HG03025 (cell line): Measurements from ENCODE around the gene GP1BB.

ENCODE experiments used
- ATAC-seq: cut with Tn5 transposase; IDR thresholded peaks from one replicate; pipeline ENCODE4 v1.9.1; 2021; ENCODE audit warnings: mild to moderate bottlenecking, moderate library complexity; ENCODE audit not compliant: unreplicated experiment, low FRiP score

The GP1BB gene

GRCh38 chr22:19764299-19764593, 40.9 kb downstream of the GP1BB start:
- ATAC-seq = no peak

- no peak for ATAC-seq
These were observed 41.5 kb downstream of the GP1BB start for GRCh38 chr22:19764636-19765476.

DNA sequence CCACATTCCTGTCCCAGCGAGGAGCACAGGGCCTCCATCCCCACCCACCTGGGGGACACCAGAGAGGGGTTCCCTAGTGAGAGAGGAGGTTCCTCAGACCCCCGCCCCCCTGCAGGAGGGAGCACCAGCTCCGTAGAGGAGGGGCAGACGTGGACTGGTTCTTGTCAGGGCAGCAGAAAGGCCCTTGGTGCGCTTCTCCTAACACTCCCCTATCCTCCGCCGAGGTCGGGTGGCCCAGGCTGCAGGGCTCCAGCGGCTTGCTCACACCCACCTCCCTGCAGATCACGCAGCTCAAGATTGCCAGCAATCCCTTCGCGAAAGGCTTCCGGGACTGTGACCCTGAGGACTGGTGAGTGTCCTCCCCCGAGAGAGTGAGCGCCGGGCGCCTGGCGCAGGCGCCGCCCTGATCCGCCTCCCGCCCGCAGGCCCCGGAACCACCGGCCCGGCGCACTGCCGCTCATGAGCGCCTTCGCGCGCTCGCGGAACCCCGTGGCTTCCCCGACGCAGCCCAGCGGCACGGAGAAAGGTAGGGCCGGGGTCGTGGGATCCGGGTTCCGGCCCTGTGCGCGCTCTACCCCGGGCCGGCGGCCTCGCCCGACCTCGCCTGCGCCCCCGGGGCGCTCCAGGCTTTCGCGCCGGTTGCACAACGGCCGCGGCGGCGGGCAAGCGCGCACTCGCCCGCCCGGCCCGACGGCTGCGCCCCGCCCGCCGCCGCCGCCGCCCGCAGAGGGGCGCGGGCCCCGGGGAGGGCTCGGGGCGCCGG, 42.3 kb downstream of the GP1BB start:
- ATAC-seq = no peak

- ATAC-seq = no peak
These were observed 42.8 kb downstream of the GP1BB start for GRCh38 chr22:19766240-19766510.

- ATAC-seq = no peak
These were observed 43.4 kb downstream of the GP1BB start for GRCh38 chr22:19766511-19767426.

DNA sequence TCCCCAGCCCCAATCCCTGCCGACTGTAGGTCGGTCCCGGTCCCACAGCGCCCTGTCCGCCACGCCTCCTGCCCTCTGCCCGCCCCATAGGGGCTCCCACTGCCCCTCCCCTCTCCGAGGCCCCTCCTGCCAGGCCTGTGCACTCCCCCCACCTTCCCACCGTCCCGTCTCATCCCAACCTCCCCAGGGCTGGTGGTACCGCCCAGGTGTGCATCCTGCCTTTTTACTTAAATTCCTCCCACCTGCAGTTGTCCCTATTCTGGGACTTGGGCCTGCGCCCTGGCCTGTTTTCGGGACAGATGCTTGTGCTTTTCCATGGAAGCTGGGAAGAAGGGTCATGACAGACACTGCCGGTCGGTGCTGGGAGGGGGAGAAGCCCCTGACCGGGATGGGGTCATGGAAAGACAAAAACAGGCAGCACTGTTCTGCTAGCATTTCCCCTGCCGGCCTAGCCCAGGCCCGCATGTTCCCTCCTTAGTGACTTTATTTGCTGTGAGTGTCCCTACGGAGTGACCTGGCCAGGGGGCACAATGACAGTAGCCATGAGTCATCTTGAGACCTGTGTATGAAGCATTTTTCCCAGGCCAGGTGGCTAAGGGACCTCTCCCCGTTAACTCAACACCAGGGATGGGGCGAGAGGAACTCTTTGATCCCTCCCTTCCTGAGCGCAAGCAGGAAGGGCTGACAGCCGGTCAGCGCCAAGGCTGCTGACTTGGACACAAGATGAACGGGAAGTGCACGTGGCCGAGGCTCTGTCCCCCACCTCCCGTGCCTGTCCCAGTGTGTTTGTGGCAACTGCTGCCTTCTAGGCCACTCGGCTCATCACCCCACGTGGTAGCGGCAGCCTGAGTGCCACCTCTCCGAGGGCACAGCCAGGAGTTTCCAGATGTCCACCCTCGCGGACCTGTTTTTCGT, 44.3 kb downstream of the GP1BB start:
- no peak for ATAC-seq

DNA sequence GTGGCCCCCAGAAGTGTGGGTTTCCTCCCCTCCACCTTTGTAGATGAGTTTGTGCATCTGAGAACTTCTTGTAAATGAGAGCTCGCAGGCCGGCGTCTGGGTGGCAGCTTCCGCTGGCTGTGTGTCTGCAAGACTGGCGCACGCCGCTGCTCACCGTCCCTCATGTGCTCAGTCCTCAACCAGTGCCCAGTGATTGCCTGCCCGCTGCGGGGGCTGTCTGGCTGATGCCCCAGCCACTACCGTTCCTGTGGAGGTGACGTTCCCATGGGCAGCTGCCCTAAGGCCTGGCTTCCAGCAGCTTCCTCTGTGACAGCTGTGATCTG, 46.0 kb downstream of the GP1BB start:
- no peak for ATAC-seq

DNA sequence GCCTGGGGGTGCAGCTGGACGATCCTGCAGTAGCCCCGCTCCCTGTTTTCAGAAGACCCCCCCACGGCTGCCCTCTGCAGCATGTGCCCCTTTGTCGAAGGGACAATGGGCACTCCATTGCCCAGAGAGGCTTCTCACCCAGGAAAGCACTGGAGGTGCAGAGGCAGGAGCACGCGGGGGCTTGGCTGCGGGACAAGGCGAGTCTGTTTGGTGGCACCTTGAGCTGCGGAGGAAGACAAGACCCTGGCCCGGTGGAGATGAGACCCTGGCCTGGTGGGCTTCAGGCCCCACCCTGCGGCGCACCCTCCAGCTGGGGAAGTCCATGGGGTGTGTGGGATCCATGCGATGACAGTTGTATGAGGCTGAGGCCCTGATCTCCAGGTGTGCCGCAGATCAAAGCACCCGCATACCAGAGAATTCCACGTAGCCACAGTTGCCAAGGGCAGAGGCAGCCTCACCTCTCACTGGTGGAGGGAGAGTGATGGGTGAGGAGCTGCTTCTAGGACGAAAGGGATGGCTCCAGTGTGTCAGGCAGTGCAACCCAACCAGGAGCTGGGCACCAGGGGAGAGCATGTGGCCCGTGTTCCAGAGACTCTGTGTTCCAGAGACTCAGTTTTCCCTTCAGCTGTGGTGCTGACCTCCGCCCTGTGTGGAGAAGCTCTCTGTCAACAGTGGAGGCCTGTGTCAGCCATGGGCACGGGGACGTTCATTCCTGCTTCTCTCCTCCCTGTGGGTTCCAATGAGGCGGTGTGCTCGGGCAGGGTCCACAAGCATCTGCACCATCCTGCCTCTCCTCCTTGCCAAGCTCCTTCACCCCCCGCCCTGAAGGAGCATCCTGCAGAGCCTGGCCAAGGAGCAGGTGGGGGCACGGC, 47.2 kb downstream of the GP1BB start:
- no peak for ATAC-seq

DNA sequence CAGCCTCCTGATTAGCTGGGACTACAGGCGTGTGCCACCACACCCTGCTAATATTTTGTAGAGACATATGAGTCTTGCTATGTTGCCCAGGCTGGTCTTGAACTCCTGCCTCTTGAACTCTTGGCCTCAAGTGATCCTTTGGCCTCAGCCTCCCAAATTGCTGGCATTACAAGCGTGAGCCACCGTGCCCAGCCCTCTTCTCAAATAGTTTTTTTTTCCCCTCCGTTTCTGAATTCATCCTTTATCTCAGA, 49.0 kb downstream of the GP1BB start:
- no peak for ATAC-seq

GRCh38 chr22:19772673-19773469, 49.5 kb downstream of the GP1BB start:
- no peak for ATAC-seq

DNA sequence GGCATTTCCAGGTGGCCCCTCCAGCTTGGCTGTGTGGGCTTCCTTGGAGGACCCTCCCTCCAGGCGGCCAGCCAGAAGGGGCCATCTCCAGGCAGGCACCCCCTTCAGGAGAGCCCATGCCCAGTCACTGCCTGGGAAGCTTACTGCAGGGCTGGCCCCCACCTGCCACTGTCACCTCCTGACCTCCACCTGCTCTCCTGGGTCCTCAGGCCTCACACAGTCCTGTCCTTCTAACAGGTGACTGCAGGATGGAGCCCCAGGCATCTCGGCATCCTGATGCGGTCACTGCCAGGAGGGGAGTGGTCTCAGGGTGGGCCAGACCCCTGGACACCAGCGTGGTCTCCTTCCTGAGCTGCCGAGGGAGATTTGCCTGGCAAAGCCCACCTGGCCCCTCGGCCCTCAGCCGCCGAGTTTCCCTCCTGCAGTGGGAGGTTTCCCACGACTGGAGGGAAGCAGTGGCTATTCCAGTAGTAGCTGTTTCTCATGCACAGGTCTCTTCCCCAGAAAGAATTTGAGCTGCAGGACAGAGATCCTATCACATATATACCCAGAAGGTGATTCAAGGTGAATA, 50.2 kb downstream of the GP1BB start:
- ATAC-seq = no peak
